HG03565 (cell line): ENCODE results near the gene LILRB1.
"Not testable (repeated sequence)": the region's sequence is repeated elsewhere in the genome, so short reads cannot be mapped to it uniquely, and the experiment has no call there.

ENCODE experiments used
- ATAC-seq: cut with Tn5 transposase; IDR thresholded peaks from one replicate; pipeline ENCODE4 v1.9.1; 2021; ENCODE audit warnings: mild to moderate bottlenecking, moderate library complexity; ENCODE audit not compliant: unreplicated experiment

The LILRB1 gene

DNA sequence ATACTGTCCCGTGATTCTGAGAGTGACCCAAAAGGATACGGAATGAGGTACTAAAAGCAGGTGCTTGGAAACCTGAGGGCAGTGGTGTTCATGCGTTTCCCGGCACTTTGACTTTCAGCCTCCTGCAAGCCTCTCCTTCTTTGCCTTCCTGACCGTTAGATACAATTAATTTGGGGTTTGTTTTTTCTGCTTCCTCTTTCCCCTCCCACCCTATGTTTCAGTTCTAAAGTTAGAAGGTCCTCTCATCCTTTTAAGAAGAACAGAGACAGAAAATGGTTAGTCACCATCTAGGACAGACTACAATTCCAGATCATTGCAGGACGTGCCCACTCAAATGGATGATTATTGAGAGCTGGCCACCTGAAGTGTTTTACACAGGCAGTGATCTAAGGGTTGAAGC is 30.7 kb downstream of the LILRB1 start:
- no peak for ATAC-seq

DNA sequence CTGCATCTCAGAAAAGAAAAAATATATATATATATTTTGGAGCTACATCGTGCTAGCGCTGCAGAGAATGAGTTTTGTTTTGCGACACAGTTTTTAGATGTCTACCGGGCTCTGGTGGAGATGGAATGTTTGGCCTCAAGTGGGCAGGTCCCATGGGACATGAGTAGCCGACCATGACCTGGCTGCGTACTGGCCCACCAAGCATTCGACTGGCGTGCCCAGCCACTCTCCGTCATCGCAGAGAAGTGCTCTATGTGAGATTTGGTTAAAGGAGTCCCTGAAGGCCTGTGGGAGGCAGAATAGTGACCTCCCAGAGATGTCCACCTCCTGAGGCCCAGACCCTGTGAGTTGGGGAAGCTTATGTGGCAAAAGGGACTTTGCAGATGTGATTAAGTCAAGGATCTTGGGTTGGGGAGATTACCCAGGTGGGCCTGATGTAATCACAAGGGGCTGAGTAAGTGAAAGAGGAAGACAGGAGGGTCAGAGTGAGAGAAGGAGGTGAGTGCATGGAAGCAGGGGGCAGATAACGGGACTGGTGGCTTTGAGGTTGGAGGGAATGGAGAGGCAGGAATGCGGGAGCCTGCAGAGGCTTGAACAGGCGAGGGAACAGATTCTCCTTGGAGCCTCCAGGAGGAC is 31.7 kb downstream of the LILRB1 start:
- ATAC-seq, result no peak

DNA sequence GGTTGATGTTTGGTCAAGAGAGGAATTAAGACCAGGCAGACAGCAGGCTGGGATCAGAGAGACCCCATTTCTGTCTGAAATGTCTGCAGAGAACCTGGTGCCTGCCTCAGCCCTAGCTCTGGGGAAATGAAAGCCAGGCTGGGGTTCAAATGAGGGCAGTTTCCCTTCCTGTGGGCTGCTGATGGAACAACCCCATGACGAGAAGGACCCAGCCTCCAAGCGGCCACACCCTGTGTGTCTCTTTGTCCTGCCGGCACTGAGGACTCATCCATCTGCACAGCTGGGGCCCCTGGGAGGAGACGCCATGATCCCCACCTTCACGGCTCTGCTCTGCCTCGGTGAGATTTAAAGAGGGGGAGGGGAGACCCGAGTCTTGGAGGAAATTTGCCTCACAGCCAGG is 32.4 kb downstream of the LILRB1 start, which contains the start of gene LILRB4:
TSS of gene LILRB4 (plus strand) at position 256 of the 400 bp plus-strand sequence. CDS start at position 305, 49 bp downstream.
- ATAC-seq, result no peak

DNA sequence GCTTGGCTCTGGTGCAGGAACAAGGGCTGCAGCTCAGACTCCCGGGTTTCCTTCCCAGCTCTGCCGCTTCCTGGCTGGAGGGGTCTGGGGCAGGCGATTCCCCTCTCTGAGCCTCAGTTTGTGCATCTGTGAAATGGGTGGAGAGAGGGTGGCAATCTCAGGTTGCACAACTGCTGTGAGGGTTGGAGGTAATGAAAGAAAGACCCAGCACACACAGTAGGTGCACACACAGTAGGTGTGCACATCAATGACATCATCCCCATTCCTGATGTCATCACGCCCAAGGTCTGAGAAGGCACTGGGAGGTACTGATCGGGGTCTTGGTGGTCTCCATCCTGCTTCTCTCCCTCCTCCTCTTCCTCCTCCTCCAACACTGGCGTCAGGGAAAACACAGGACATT is 35.2 kb downstream of the LILRB1 start:
- no peak for ATAC-seq

DNA sequence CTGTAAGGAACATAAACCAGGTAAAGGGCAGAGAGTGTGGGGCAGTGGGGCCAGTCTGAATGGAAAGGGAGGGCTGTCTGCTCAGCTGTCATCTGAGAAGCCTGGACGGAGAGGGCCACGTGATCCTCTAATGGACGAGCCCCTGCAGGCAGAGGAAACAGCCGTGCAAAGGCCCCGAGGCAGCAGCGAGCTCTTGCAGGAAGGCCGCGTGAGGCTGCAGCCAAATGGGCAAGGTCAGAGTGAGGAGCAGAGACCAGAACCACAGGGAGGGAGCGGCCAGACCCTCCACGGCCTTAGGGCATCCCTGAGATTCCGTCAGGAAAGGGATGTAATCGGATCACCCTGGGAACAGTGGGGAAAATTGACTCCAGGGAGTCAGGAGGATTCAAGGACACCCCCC is 36.9 kb downstream of the LILRB1 start:
- no peak for ATAC-seq

DNA sequence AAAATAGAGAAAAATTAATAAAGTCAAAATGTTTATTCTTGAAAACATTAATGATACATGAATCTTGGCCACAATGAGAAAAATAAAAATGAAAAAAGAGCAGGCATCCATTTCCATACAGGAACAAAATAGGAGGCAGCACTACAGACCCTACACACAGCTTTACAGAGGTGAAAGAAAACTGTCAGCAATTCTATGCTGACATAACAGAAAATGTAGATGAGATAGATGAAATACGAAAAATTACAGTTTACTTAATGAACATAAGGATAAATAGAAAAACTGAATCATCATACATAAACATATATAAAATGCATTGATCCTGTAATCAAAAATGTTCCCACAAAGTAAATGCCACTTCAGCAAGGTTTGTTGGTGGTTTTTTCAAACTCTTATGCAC is 38.1 kb downstream of the LILRB1 start:
- ATAC-seq, result no peak

DNA sequence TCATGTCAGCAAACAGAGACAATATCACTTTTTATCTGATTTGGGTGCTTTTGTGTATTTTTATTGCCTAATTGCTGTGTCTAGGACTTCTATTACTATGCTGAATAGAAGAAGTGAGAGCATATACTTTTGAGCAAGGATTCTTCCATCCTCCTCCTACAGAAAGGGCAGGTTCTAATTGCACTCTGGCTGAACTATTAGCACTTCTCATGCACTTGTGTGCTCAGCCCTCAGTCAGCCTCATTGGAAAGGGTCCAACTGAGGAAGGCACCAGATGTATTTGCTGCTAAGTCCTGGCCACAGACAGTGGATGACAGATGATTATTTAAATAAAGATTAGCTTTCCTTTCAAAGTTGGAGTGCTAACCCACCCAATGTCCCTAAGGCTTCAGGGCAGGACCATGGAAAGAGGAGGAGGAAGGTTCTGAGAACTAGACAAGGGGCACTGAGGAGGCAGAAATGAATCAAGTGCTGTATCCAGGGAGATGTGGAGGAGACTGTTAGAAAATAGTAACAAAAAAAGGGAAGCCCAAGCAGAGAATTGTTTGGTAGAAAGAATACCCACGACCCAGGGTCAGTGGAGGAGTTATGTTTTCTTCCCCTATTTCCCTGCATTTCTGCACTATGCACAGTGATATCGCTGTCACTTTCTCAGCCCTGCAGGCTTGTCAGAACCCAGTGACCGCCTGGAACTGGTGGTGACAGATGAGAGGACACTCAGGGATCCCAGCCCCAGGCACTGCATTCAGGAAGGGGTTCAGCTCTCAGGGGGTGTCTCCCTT is 40.5 kb downstream of the LILRB1 start:
- no peak for ATAC-seq

DNA sequence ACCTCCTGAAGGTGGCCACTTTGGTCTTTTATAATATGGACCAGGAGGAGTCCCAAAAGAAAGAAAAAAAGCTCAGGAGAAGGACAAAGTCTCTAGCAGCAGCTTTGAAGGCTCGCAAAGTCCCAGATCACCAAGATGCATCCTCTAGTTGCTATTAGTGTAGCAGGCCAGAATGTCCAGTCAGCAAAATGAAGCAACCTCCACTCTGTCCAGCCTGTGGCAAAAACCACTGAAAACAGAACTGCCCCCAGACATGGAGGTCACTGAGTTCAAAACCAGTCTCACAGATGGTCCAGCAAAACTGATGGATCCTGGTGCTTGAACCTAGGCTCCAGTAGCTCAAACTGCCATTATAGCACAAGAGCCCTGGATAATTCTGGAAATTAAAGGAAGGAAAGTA is 42.9 kb downstream of the LILRB1 start:
- ATAC-seq, result no peak

DNA sequence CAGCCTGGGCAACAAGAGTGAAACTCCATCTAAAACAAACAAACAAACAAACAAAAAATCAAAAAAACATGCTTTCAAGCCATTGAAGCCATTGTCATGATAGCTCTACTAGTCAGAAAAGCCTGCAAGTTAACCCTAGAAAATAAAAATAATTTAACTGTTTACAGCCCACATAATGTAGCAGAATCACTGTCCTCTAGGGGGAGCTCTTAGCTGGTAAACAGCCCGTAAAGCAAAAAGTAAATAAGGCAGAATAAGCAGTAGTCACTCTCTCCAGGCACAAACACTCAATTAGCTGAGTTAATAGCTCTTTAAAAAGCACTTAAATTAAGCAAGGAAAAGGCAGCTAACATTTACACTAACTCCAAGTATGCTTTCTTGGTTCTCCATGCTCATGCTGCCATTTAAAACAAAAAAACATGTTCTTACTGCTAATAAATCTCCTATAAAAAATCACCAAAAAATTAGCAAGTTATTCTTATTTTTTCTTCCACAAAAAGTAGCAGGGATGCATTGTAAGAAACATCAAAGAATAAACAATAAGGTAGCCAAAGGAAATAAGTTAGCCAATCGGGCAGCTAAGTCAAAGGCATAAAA is 43.8 kb downstream of the LILRB1 start:
- no peak for ATAC-seq

DNA sequence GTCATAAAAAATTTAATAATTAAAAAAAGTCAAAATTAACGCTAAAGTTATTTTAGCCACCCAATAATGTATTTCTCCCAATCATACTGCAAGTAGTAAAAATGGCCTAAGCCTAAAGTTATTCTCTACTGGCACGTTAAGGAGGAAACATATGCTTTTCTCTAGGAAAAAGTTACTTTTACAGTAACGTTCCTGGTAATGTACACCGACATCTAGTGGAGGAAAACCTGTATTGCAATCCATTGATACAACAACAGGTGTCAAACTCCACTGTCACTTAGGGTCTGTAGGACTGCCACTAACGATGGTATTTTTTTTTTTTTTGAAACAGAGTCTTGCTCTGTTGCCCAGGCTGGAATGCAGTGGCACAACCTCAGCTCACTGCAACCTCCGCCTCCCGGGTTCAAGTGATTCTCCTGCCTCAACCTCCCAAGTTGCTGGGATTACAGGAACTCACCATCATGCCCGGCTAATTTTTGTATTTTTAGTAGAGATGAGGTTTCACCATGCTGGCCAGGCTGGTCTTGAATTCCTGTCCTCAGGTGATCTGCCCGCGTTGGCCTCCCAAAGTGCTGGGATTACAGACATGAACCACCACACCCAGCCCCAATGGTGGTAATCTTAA is 46.0 kb downstream of the LILRB1 start:
- not testable (repeated sequence) for ATAC-seq

DNA sequence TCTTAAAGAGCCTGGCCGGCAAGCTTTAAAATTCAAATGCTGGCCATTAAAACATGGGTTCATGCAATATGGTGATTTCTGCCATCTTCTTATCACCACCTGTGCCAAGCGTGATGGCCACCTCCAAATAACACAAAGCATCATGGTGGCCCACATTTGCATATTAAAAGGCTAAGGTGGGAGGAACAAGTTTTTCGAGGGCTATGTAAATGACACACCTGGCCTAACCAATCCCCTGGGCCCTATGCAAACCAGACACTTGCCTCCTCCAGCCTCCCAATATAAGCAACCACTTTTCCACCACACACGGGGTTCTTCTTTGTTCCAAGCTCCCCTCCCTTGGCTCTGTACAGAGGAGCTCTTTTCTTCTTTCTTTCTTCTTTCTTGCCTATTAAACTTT is 46.9 kb downstream of the LILRB1 start:
- ATAC-seq, result no peak

DNA sequence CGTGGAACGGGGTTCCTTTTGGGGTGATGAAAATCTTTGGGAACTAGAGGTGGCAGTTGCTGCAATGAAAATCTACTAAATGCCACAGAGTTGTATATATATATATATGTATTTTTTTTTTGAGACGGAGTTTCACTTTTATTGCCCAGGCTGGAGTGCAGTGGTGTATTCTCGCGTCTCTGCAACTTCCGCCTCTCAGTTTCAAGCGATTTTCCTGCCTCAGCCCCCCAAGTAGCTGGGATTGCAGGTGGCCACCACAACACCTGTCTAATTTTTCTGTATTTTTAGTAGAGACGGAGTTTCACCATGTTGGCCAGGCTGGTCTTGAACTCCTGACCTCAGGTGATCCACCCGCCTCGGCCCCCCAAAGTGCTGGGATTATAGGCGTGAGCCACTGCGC is 51.3 kb downstream of the LILRB1 start:
- ATAC-seq, result not testable (repeated sequence)

DNA sequence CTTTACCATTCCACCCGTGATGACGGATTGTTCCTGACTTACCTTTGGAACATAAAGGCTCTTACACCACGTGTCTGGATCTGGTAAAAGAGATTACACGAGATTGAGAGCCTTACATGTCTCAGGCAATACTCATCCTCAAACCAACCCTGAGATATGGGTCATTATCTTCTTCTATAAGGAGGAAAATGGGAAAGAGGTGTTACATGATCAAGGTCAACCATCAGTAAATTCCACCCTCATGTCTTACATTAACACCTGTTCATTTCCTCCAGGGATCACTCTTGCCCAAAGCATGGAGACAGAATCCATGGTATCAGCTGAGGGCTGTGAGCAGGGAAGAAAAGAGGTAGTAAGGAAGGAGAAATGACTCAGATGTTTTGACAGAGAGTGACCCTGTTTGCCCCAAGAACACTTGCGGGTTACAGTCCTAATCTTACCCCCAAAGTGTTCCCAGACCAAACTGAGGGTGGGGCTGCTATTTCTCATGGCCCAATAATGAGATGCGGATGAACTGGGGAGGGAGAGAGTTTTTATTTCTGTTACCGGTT is 52.1 kb downstream of the LILRB1 start:
- no peak for ATAC-seq

DNA sequence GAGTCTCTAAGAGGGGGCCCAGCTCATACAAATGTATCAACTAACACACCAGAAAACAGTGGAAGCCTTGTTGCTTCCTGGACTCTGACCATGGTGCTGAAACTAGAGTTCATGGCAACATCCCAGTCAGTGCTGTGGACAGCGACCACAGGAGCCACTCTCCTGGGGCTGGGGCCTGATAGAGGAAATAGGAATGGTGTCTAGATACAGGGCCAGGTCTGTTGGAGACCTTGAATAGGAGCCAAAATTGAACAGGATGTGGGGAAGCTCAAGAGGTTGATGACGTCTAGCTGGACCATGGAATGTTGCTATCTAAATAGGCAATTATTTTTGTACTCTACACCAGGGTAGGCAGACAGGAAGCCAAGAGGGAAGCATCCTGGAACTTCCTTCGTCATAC is 54.2 kb downstream of the LILRB1 start:
- ATAC-seq, result no peak
